ENCODE measurements around the gene LGALS14. TPM values are rescaled to one million over a fixed set of nuclear protein-coding genes. Genes with fewer than 3 reads are reported as not detected.

The LGALS14 gene
- total and polyA plus RNA-seq, 10 of the 15 experiments (the other 5 are each of a cell fraction or from before 2014, with no cell fraction given), result 5.1 to 34.6 (median 7.3) TPM

GRCh38 chr19:39705578-39706188 lies 1.4 kb downstream of the LGALS14 start (continued):
- no peak for TF ChIP-seq E2F4 (IDR thresholded peaks at IDR 0.05; ENCODE audit: low read depth, low read length)
- no peak for TF ChIP-seq NFXL1 (IDR thresholded peaks at IDR 0.05; ENCODE audit: borderline replicate concordance)
- TF ChIP-seq CEBPZ (IDR thresholded peaks at IDR 0.05; ENCODE audit: low read depth, low read length), result no peak
- TF ChIP-seq PAX8 (IDR thresholded peaks at IDR 0.05), result no peak
- peak; percentile 23; the same call in 1 of the 2 replicates for TF ChIP-seq POLR2AphosphoS5 (IDR thresholded peaks at IDR 0.05; ENCODE audit: low read length)
- TF ChIP-seq MYC (IDR thresholded peaks at IDR 0.05; ENCODE audit: insufficient read depth, insufficient read length, insufficient replicate concordance, low read length, severe bottlenecking), result no peak
- no peak for TF ChIP-seq JUNB (IDR thresholded peaks at IDR 0.05)
- no peak for TF ChIP-seq NKRF (conservative IDR thresholded peaks at IDR 0.05)
- no peak for TF ChIP-seq RB1 (IDR thresholded peaks at IDR 0.05; ENCODE audit: borderline replicate concordance)
- no peak for TF ChIP-seq RAD51 (IDR thresholded peaks at IDR 0.05)
- TF ChIP-seq MAX (IDR thresholded peaks at IDR 0.05; ENCODE audit: low read depth, low read length), result no peak
- TF ChIP-seq RUNX3 (IDR thresholded peaks at IDR 0.05; ENCODE audit: low read length), result peak; percentile 83
- no peak for TF ChIP-seq SRF (IDR thresholded peaks at IDR 0.05; ENCODE audit: low read depth in 2 of 2, low read length in 2 of 2)
- no peak for TF ChIP-seq HDAC2 (IDR thresholded peaks at IDR 0.05)
- no peak for TF ChIP-seq SIN3A (IDR thresholded peaks at IDR 0.05; ENCODE audit: low read depth, low read length)
- TF ChIP-seq YY1 (IDR thresholded peaks at IDR 0.05; ENCODE audit: low read depth, low read length), result peak; percentile 77
- no peak; the same call in 1 of the 2 replicates for TF ChIP-seq IKZF1 (conservative IDR thresholded peaks at IDR 0.05)
- TF ChIP-seq MEF2B (IDR thresholded peaks at IDR 0.05; ENCODE audit: partially characterized antibody, poor library complexity, severe bottlenecking), result peak; percentile 17
- TF ChIP-seq ATF2 (IDR thresholded peaks at IDR 0.05; ENCODE audit: low read length), result peak; percentile 66
- TF ChIP-seq BCLAF1 (IDR thresholded peaks at IDR 0.05), result no peak

All from GM12878 (cell line).